HG03064 (cell line): ENCODE measurements around the gene KLHL25.

Experiments used
- ATAC-seq: cut with Tn5 transposase; IDR thresholded peaks from one replicate; pipeline ENCODE4 v1.9.1; 2021; ENCODE audit warnings: low read depth; ENCODE audit not compliant: unreplicated experiment

The KLHL25 gene

DNA sequence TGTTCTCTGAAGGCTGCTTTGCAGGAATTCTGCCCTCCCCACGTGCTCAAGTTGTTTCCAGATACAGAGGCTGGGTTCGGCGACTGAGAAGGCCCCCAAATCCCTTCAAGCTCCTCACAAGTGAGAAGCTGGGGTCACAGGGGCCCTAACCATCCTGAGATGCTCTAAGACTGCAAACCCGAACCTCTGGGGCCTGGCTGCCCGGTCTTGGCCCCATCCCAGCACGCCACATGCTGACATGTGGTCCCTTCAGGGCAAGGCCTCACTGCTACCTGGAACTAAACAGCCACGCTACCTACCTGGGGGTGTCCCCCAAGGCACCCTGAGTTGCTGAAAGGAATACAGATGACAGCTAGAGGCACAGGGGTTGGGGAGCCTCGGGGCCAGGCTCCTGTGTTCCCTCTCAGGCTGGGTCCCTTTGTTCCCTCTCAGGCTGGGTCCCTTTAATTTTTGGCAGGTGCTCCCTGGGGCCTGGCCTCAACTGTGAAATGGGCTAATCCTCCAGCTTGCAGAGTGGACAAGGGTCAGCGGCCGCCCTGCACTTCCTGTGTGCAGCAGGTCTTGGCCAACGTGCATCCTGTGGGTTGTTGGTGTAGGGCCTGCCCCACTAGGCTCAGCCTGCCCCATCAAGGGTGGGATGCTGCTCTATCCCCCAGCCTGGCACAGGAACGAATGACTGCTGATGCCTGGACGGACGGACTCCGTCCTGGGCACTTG lies 32.5 kb downstream of the KLHL25 start:
- no peak for ATAC-seq

DNA sequence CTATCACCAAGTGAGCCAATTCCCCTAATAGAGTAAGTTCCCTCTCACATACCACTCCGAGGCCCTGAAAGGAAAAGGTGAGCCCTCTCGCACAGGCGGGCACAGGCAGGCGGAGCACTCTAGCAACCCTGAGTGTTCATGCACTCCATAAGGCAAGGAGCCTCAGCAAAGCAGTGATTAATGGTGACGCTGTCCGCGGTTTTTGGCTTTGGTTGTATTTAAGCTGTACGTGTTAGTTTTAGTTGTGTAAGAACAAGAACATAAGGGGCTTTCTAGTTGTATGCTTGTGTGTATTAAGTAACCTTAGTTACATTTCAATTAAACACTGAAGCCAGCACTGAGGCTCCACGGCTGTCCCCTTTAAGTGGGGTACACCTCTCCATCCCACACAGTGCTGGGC lies 33.1 kb downstream of the KLHL25 start:
- no peak for ATAC-seq

DNA sequence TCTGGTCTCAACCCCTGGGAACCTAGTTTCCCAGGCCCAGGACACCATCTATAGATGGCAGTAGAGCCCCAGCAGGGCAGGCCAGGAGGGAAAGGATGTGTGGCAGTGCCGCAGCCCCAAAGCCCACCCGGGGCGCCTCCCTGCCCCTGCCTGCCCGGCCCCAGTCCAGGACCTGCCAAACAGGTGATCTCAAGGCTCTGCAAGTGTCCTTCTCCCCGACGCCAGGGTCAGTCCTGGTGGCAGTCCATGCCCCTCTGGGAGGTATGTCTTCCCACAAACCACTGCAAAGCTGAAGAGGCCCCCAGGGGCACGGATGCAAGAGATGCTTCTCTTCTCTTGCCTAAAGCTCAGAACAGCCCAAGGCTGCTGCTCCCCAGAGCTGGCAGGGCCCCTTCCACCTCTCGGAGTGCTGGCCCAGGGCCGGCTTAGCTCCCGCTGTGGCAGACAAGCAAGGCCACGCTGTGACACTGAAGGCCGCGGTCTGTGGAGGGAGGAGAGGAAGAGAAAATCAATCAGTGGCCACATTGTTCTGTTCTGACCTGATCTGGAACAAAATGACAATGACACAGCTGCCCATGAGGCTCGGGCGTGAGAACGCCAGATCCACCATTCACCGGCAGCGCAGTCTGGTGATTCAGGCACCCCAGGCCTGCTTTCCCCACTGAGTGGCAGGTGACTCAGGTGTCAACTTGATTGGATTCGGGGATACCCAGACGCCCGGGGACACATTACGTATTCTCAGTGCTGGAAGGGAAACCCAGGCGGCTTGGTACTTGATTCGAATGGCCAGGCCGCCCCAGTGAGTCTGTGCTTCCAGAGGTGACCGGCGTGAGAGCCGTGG lies 34.0 kb downstream of the KLHL25 start:
- no peak for ATAC-seq

DNA sequence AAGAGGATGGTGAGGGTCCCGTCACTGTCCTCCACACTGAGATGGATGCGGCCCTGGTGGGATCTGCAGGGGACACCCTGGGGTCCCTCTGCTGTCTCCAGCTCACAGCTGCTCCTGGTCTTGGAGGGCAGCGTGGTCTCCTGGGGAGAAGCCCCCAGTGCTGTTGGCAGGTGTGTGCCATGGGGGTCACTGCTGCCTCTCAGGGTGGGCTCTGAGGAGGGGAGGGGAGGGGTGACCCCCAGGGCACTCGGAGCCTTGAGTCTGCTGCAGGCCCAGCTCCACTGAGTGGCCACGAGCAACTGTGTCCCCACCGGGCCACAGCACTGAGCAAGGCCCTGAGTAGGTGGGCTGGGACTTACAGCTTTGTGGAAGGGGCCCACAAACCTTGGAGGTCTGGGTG lies 34.7 kb downstream of the KLHL25 start:
- no peak for ATAC-seq

DNA sequence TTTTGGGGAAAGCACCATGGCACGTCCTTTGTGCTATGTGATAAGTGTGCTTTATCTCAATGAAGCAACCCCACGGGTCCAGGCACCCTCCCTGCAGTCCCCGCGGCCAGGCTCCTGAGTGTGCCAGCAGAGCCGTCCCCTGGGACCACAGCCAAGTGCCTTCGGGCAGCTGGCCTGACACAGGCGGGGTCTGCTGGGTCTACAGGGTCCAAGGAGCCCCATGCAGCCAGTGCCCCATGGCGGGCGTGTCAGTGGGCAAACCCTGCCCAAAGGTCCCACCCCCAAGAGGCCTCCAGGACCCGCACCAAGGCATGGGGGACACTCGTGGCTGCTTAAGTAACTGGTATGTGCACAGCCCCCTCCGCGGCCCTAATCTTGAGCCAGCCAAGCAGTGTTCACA lies 35.3 kb downstream of the KLHL25 start:
- no peak for ATAC-seq

DNA sequence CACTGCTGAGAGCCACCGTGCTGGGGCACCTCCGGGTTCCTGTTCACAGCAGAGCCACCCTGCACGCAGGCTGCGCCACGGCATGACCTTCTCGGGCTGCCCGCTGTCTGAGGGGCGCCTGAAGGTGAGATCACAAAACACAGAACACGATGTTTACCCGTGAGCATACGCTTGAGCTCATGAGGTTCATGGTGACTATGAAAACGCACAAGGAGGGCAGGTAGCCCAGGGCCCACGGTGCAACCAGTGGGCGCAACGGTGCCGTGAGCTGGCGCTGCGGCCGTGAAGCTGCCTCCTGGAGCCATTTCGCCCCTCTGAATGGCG lies 36.1 kb downstream of the KLHL25 start:
- no peak for ATAC-seq

DNA sequence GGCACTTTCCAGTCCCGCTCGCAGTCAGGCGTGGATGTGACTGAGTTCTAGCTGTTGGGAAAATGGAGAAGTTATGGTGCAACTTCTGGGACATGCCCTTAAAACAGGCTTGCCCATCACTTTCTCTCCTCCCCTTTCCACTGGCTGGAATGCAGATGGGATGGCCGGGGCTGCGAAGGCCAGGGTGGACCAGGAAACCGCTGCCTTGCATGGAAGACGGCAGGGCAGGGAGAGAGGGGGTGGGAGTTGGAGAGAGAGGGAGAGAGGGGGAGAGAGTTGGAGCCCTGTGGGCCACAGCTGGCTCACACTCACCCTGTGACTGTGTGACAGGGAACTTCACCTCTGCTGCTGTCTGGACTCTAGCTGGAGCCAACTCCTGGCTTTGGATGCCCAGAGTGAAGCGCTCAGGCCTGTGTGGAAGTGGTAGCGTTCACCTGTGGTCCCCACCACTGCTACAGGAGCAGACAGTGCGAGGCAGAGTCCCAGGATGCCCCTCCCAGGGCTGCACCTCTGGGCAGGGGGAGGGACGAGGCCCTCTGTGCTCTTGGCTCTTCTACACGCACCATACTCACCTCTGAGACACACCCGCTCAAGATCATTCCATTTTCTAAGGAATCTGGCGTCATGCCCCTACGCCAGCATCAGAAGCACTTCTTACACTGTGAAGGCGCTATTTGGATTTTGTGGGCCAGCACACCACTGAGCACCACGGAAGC lies 36.6 kb downstream of the KLHL25 start:
- no peak for ATAC-seq

DNA sequence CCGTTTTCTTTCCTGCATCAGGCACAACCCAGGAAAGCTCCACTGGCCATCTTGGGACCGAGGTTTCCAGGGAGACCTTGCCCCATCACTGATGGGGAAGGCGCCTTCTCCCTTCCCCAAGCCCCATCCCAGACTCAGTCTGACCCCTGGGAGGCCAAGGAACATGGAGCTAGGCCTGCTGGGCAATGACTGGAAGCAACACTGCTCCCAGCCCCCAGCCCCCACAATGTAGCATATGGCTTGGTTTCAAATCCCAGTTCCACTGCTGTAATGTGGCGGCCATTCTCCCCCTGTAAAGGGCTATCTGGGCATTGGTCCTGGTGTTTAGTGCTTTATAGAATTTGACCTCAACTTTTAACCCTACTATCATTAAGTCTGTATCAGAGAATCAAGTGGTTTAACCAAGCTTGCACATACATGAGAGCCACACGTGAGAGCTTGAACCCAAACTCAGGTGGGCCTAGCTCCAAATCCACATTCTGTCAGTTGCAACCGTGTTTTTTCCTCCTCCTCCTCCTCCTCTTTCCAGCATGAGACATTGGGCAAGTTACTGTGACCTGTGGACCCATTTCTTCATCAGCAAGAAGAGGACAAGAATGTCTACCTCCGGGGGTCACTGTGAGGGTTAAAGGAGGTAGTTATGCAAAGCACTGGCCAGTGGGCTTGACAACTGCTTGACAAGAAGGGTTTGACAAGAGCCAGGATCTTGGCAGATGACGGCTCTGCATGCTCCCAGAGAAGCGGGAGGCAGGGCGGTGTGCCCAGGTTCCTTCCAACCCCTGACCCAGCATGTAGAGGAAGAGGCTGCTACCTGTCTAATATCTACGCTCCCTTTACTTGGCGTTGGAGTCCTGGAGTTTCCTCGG lies 37.4 kb downstream of the KLHL25 start:
- ATAC-seq: no peak

DNA sequence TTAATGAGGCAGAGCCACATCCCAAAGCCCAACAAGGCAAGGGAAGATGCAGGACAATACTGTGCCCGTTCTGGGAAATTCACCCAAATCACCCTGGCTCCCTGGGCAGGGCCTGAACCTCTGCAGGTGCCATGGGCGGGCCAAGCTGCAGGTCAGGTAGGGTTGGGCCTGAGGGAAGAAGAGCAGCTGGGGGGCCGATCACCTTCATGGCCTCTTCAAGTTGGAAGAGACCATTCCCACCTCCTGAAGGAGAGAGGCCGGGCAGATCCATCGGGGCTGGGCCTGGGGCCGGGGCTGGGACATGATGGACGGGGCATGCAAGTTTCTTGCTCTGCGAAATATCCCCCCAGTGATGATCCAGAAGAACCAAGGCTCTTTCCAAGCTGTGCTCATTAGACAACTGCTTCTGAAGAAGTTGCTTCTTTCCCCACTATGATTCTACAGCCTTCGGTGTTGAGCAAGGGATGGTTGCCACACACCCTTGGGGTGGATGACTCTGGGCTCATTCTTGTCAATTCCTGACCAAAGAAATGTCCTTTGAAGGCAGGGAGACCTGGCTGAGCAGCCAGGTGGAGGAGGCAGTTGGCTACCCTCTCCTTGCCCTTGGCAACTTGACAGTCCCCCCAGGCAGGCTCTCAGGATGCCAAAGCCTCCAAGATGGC lies 38.2 kb downstream of the KLHL25 start:
- ATAC-seq: no peak

DNA sequence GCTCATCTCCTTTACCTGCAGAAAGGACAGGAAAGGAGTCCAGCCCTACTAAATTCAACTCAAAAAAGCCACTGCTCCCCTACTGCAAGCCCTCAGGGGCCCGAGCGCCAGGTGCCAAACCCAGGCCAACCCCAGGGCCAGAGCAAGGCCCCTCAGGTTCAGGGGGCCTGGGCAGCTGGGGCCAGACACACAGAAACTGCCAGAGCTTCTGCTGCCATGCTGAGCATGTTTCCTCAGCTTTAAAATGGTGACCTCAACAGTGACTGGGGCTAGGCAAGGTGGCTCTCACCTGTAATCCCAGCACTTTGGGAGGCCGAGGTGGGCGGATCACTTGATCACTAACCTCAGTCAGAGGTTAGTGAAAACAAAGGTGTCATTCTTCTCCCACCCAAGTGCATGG lies 38.8 kb downstream of the KLHL25 start:
- no peak for ATAC-seq

DNA sequence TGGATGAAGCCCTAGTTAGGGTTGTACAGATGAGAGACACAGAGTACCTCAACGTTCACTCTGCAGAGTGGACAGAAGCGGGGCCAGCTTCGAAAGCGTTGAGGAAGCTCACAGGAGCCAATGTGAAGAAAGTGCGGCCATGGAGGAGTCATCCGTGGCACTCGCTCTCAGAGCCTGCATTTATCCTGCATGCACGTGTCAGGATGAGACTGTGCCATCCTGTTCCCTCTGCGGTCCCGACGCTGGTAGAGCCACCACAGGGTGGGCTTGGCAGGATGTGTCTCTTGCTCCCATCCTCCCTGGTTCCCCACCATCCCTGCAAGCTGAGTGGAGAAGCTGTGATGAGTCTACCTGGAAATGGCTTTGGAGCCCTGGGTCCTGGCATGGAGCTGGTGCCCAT lies 39.3 kb downstream of the KLHL25 start:
- ATAC-seq: no peak

DNA sequence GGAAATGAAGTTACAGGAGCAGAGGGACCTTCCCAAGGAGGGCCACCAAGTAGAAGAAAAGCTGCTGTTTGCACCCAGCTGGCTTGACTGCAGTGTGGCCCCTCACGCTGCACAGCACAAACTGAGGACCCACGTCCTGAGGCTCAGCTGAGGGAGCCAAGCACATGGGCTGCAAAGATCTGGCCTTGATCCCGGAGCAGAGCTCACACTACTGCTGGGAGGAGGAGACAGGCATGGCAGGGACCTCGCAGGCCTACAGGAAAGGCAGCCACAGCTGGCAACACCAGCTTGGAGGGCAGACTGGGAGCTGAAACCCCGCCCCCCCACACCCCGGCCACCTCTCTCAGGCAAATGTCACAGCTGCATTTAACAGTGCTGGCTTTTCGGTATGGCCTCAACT lies 39.7 kb downstream of the KLHL25 start:
- no peak for ATAC-seq

DNA sequence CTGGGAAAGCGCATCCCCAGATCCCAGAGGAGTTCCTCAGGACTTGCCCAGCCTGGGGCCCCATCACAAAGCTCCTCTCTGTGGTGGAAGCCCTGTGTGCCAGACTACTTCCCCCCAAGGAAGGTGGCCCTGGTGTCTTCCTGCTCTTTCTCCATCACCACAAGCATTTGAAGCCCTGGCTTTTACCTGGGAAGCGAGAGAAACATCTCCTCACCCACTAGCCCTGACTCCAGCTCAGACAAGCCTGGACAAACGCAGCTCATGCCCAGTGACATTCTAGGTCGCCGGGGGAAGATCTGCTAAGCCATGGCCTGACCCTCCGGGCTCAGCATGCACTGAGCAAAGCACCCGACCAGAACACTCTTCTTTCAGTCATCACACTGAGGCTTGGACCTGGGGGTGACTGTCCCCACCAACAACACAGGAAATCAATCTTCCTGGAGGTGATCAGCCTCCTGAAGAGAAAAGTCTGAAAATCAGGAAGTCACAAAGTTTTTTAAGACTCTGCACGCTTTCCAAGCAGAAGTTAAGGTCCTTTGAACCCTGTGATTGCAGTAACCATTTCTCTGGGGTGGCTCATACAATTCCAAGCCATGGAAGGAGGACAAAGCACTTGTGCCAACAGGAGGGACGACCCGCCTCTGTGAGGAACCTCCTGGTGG lies 40.8 kb downstream of the KLHL25 start:
- no peak for ATAC-seq

DNA sequence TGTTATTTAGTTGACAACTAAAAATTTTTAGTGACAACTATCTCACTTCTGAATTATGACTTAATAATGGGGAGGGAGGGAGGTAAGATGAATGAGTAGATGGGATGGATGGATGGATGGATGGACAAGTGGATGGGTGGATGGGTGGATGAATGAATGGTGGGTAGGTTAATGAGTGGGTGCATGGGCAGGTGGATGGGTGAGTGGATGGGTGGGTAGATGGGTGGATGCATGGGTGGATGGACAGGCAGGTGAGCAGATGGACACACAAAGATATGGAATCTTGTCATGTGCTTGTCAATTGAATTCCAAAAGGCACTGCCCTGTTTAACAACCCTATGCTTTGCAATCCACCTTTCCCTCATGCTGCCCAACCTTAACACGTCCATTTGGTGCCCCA lies 41.5 kb downstream of the KLHL25 start:
- ATAC-seq: no peak

DNA sequence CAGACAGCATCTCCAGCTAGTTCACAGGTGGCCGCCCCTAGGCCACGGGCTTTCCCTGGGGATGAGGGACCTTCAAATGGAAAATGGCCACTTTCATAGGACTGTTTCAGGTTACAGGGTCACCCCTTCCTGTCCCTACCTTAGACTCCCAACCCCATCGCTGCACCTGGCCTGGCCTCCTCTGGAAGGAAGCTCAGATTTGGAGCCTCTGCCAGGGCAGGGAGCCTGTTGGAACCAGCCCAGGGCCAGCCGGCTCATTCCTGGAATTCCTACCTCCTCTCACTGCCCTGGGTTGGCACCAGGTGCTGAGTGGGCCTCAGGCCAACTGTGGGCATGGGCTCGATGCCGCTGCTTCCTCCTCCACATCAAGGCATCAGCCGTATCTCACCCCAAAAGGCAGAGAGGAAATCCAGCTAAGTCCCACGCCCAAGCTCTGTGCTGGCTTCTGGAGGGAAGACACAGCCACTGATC lies 42.2 kb downstream of the KLHL25 start:
- ATAC-seq: no peak

DNA sequence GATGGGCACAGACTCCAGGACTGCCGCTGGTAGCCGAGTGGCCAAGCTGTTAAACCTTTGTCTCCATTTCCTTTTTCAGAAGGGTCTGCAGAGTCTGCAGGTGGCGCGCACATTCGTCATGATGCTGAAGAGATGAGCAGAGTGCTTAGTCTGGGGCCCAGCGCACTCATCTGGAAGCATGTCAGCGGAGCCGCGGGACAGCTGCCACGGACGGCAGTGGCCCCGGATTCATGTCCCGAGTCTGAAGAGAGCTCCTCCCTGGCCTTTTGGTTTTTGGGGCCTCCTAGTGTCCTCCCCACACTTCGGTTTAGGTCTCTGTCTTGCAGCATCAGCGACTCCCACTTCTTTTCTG lies 42.6 kb downstream of the KLHL25 start:
- no peak for ATAC-seq

DNA sequence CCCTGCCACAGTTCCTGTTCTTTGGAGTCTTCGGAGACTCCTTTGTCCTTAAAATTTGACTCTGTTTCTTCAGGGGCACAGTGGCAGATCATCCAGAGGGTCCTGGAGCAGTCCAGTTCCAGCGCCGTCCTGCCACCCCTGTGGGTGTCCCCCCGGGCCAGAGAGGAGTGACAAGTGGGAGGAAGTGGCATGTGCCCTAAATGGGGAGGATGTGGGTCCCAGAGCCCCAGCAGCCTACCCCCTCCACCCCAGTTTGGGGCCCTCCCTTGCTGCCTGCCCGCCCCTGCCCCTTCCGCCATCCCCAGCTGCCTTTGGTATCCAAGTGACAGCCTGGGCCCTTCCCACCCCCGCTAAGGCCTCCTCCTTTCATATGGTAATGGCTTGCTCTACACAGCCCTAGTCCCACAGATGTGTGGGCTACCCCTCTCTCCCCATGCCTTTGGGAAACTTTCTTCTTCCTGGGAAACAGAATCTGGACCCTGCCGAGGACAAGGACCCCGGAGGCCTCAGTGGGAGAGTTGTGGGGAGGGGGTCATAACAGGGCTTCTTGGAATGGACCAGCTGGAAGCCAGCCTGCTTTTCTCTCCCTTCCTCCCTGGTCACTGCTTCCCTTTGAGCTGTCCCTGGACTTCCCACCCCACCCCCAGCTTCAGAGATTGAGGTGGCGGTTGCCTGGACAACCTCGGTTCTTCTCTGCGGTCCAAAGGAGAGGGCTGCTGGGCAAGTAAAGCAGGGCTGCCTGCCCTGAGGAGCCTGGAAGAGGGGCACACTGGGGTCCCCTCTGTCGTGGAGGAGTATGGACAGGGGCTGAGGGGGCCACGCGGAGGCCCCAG lies 43.2 kb downstream of the KLHL25 start:
- ATAC-seq: no peak

DNA sequence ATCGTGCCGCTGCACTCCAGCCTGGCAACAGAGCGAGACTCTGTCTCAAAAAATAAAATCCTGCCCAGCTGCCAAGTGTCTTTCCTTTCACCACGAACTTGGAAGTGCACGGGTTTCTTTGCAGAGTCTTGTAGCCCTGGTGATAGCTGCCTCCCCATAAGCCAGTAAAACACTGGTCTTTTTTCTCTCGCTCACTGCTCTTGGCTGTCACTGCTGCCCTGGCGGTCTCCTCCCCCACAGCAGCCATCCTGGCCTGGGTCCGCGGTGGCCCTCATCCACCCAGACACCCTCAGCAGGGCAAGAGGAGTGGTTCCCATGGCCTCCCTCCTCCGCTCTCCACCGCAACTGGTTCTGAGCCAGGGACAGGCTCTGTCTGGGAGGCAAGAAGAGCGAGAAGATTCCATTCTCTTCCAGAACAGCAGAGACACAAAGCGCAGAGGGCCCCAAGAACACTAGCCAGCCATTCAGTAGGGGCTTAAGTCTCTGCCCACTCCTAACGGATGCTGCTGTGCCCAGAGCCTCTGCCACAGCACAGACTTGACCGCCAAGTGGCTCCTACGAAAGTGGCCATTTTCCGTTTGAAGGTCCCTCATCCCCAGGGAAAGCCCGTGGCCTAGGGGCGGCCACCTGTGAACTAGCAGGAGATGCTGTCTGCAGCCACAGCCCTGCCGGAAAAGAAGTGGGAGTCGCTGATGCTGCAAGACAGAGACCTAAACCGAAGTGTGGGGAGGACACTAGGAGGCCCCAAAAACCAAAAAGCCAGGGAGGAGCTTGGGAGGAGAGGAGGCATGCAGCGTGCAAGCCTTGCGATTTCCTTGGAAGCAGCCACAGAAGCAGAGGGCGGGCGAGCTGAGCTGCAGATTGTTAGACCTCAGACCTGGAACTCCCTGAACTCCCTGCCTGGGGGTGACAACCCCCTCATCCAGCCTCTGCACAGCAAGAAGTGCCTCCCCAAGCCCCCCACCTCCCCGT lies 44.1 kb downstream of the KLHL25 start:
- no peak for ATAC-seq
